ENCODE measurements around the gene VPS13D. TPM values are rescaled to one million over a fixed set of nuclear protein-coding genes. Genes with fewer than 3 reads are reported as not detected.

VPS13D gene
- total and polyA plus RNA-seq, 2 experiments from 2014 or later, result 10.7 to 34.9 TPM

DNA sequence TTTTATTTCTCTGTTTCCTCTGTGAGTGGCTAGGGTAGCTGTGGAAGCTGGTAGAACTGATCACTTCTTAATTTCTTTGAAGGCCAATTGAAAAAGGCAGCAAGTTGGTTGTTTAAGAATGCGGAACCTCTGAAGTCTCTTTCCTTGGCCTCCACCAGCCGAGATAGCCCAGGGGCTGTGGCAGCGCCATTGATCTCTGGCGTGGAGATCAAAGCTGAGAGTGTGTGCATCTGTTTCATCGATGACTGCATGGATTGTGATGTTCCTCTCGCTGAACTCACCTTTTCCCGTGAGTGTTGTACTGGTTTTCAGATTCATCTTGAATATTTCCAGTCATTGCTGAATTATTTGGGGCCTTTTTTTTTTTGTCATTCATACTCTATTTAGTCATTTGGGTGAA is 97.7 kb downstream of the VPS13D start (continued):
- TF ChIP-seq, protein P1, sequence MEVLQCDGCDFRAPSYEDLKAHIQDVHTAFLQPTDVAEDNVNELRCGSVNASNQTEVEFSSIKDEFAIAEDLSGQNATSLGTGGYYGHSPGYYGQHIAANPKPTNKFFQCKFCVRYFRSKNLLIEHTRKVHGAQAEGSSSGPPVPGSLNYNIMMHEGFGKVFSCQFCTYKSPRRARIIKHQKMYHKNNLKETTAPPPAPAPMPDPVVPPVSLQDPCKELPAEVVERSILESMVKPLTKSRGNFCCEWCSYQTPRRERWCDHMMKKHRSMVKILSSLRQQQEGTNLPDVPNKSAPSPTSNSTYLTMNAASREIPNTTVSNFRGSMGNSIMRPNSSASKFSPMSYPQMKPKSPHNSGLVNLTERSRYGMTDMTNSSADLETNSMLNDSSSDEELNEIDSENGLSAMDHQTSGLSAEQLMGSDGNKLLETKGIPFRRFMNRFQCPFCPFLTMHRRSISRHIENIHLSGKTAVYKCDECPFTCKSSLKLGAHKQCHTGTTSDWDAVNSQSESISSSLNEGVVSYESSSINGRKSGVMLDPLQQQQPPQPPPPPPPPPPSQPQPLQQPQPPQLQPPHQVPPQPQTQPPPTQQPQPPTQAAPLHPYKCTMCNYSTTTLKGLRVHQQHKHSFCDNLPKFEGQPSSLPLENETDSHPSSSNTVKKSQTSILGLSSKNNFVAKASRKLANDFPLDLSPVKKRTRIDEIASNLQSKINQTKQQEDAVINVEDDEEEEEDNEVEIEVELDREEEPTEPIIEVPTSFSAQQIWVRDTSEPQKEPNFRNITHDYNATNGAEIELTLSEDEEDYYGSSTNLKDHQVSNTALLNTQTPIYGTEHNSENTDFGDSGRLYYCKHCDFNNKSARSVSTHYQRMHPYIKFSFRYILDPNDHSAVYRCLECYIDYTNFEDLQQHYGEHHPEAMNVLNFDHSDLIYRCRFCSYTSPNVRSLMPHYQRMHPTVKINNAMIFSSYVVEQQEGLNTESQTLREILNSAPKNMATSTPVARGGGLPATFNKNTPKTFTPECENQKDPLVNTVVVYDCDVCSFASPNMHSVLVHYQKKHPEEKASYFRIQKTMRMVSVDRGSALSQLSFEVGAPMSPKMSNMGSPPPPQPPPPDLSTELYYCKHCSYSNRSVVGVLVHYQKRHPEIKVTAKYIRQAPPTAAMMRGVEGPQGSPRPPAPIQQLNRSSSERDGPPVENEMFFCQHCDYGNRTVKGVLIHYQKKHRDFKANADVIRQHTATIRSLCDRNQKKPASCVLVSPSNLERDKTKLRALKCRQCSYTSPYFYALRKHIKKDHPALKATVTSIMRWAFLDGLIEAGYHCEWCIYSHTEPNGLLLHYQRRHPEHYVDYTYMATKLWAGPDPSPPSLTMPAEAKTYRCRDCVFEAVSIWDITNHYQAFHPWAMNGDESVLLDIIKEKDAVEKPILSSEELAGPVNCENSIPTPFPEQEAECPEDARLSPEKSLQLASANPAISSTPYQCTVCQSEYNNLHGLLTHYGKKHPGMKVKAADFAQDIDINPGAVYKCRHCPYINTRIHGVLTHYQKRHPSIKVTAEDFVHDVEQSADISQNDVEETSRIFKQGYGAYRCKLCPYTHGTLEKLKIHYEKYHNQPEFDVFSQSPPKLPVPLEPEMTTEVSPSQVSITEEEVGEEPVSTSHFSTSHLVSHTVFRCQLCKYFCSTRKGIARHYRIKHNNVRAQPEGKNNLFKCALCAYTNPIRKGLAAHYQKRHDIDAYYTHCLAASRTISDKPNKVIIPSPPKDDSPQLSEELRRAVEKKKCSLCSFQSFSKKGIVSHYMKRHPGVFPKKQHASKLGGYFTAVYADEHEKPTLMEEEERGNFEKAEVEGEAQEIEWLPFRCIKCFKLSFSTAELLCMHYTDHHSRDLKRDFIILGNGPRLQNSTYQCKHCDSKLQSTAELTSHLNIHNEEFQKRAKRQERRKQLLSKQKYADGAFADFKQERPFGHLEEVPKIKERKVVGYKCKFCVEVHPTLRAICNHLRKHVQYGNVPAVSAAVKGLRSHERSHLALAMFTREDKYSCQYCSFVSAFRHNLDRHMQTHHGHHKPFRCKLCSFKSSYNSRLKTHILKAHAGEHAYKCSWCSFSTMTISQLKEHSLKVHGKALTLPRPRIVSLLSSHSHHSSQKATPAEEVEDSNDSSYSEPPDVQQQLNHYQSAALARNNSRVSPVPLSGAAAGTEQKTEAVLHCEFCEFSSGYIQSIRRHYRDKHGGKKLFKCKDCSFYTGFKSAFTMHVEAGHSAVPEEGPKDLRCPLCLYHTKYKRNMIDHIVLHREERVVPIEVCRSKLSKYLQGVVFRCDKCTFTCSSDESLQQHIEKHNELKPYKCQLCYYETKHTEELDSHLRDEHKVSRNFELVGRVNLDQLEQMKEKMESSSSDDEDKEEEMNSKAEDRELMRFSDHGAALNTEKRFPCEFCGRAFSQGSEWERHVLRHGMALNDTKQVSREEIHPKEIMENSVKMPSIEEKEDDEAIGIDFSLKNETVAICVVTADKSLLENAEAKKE (CRISPR knock-in tag; IDR thresholded peaks at IDR 0.05), result no peak
- TF ChIP-seq JUNB (IDR thresholded peaks at IDR 0.05; ENCODE audit: unreplicated experiment), result no peak
- TF ChIP-seq, protein P2, sequence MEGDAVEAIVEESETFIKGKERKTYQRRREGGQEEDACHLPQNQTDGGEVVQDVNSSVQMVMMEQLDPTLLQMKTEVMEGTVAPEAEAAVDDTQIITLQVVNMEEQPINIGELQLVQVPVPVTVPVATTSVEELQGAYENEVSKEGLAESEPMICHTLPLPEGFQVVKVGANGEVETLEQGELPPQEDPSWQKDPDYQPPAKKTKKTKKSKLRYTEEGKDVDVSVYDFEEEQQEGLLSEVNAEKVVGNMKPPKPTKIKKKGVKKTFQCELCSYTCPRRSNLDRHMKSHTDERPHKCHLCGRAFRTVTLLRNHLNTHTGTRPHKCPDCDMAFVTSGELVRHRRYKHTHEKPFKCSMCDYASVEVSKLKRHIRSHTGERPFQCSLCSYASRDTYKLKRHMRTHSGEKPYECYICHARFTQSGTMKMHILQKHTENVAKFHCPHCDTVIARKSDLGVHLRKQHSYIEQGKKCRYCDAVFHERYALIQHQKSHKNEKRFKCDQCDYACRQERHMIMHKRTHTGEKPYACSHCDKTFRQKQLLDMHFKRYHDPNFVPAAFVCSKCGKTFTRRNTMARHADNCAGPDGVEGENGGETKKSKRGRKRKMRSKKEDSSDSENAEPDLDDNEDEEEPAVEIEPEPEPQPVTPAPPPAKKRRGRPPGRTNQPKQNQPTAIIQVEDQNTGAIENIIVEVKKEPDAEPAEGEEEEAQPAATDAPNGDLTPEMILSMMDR (conservative IDR thresholded peaks at IDR 0.05; ENCODE audit: low read depth in 2 of 2), result no peak

DNA sequence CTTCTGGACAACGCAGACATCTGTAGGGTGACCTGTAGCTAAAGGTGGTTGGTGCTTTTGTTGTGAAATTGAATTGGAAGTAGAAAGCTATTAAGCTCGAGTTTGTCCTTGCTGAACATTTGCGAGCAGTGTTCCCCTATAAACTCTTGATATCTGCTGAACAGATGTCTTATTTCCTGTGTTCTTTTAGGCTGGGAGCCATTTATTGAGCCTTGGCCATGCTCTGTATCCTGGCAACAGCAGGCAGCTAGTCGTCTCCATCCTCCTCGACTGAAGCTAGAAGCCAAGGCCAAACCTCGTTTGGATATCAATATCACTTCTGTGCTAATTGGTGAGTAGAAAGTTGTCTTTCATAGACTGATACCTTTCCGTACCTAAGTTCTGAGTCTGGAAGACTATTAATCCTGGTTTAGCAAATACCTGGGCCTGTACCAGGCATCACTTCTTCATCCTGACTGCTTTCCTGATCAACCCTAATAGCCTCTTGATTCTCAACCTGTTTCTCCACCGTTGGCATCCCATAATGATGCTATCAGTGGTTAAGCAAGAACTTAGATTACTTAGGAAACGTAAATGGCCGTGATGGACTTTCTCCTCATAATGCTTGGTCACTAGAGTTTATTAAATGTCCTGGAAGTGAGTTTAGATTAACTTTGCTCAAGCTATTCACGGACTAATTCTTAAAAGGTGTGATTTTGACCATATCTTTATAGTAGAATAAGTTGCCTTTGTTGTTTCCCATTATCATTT is 103.4 kb downstream of the VPS13D start:
- H2AFZ ChIP-seq, result no peak overlapping the region
- ATAC-seq, result no peak
- H3K4me3 ChIP-seq, result no peak overlapping the region
- no peaks in the 10 kb centered on the region for H3K4me1 Mint-ChIP-seq
- no peaks in the 10 kb centered on the region for H3K79me2 ChIP-seq (replicated peaks; ENCODE audit: insufficient read depth)
- H3F3A ChIP-seq (replicated peaks; ENCODE audit: low read depth), result no peaks in the 10 kb centered on the region
- H3K4me3 Mint-ChIP-seq, result no peak overlapping the region
- H3K36me3 Mint-ChIP-seq (ENCODE audit: low read depth), result peaks cover 15% of the 10 kb centered on the region; the same call in 2 of the 3 replicates
- H3K27ac Mint-ChIP-seq, result no peak overlapping the region
- no peak for DNase-seq (ENCODE audit: low spot score)
- H4K20me1 ChIP-seq (replicated peaks; ENCODE audit: insufficient read depth), result no peaks in the 10 kb centered on the region
- H3K27ac ChIP-seq (ENCODE audit: low read depth), result no peak overlapping the region
- H3K27me3 ChIP-seq (ENCODE audit: insufficient read depth), result no peaks in the 10 kb centered on the region
- H3K9me2 ChIP-seq (ENCODE audit: insufficient read depth), result no peaks in the 10 kb centered on the region
- no peaks in the 10 kb centered on the region for H3K4me1 ChIP-seq (ENCODE audit: insufficient read depth)
- no peaks in the 10 kb centered on the region for H3K27me3 Mint-ChIP-seq (ENCODE audit: insufficient read depth, low read depth, poor library complexity)
- no peak overlapping the region for H3K4me2 ChIP-seq
- H3K9me3 Mint-ChIP-seq, result no peaks in the 10 kb centered on the region
- peaks cover 16% of the 10 kb centered on the region; the same call in 1 of the 2 replicates for H3K36me3 ChIP-seq (ENCODE audit: insufficient read depth)
- TF ChIP-seq, protein P1 (CRISPR knock-in tag; IDR thresholded peaks at IDR 0.05), result no peak
- no peak for TF ChIP-seq ZNF331 (CRISPR knock-in tag; IDR thresholded peaks at IDR 0.05; ENCODE audit: low read depth)

All from GM23338 (cell line).